Effector memory CD4-positive, alpha-beta T cell (primary cell): ENCODE results near the gene NIT2.

Experiments used
- DNase-seq, 3 donors: peaks; one replicate each; pipeline ENCODE4 v3.0.0-alpha.2; 2020
- H3K27ac ChIP-seq: 2 replicates; pipeline ENCODE4 v1.7.0; 2013; ENCODE audit warnings: mild to moderate bottlenecking, low read length, moderate library complexity; ENCODE audit not compliant: insufficient read depth, poor library complexity, severe bottlenecking
- H3K27me3 ChIP-seq: replicated peaks from 2 replicates; pipeline ENCODE4 v1.7.0; 2013; ENCODE audit warnings: mild to moderate bottlenecking, low read length; ENCODE audit not compliant: insufficient read depth, control insufficient read depth, poor library complexity, severe bottlenecking
- H3K36me3 ChIP-seq: 2 replicates; pipeline ENCODE4 v1.7.0; 2013; ENCODE audit warnings: mild to moderate bottlenecking, low read length, moderate library complexity; ENCODE audit not compliant: control insufficient read depth, insufficient read depth
- H3K4me1 ChIP-seq: 2 replicates; pipeline ENCODE4 v1.7.0; 2013; ENCODE audit warnings: low read length, mild to moderate bottlenecking; ENCODE audit not compliant: control insufficient read depth, insufficient read depth, poor library complexity, severe bottlenecking
- H3K4me3 ChIP-seq: 2 replicates; pipeline ENCODE4 v1.7.0; 2013; ENCODE audit warnings: low read length, low read depth, mild to moderate bottlenecking; ENCODE audit not compliant: insufficient read depth, poor library complexity, severe bottlenecking
- H3K9me3 ChIP-seq: 2 replicates; pipeline ENCODE4 v1.7.0; 2013; ENCODE audit warnings: mild to moderate bottlenecking, low read length, moderate library complexity; ENCODE audit not compliant: control insufficient read depth

The NIT2 gene

GRCh38 chr3:100386437-100387074, 52.0 kb downstream of the NIT2 start:
- no peaks in the 10 kb centered on the region for H3K4me1 ChIP-seq
- H3K4me3 ChIP-seq: no peak overlapping the region
- no peaks in the 10 kb centered on the region for H3K9me3 ChIP-seq
- peaks cover 26% of the 10 kb centered on the region for H3K36me3 ChIP-seq
- no peak overlapping the region for H3K27ac ChIP-seq
- no peaks in the 10 kb centered on the region for H3K27me3 ChIP-seq
- DNase-seq: no peak

GRCh38 chr3:100389025-100389424, 54.5 kb downstream of the NIT2 start:
- H3K36me3 ChIP-seq: peaks cover 25% of the 10 kb centered on the region
- no peak overlapping the region for H3K27ac ChIP-seq
- H3K4me3 ChIP-seq: no peak overlapping the region
- H3K9me3 ChIP-seq: no peaks in the 10 kb centered on the region
- no peaks in the 10 kb centered on the region for H3K27me3 ChIP-seq
- no peak for DNase-seq
- no peaks in the 10 kb centered on the region for H3K4me1 ChIP-seq

- Histone ChIP-seq H3K4me1 (peaks cover 5% of the 10 kb centered on the region), H3K36me3 (no peaks in the 10 kb centered on the region), H3K9me3 (no peaks in the 10 kb centered on the region), H3K27me3 (no peaks in the 10 kb centered on the region), H3K4me3 (no peak overlapping the region), H3K27ac (no peak overlapping the region)
- DNase-seq: no peak
Observed at GRCh38 chr3:100395679-100396431, 61.3 kb downstream of the NIT2 start.

- no peak overlapping the region for H3K4me3 ChIP-seq
- DNase-seq: no peak
- H3K27ac ChIP-seq: no peak overlapping the region
- peaks cover 5% of the 10 kb centered on the region for H3K4me1 ChIP-seq
- no peaks in the 10 kb centered on the region for H3K36me3 ChIP-seq
- H3K27me3 ChIP-seq: no peaks in the 10 kb centered on the region
- H3K9me3 ChIP-seq: no peaks in the 10 kb centered on the region
Observed at GRCh38 chr3:100396967-100397366, 62.4 kb downstream of the NIT2 start.

GRCh38 chr3:100399341-100400071, 64.9 kb downstream of the NIT2 start:
- peaks cover 5% of the 10 kb centered on the region for H3K4me1 ChIP-seq
- peak overlapping the region; percentile 94 for H3K4me3 ChIP-seq
- no peaks in the 10 kb centered on the region for H3K36me3 ChIP-seq
- H3K27me3 ChIP-seq: no peaks in the 10 kb centered on the region
- DNase-seq: no peak
- no peak overlapping the region for H3K27ac ChIP-seq
- no peaks in the 10 kb centered on the region for H3K9me3 ChIP-seq

GRCh38 chr3:100400419-100400779, 65.8 kb downstream of the NIT2 start:
- Histone ChIP-seq H3K4me3 (peak overlapping the region; percentile 94), H3K4me1 (peaks cover 5% of the 10 kb centered on the region), H3K36me3 (no peaks in the 10 kb centered on the region), H3K9me3 (no peaks in the 10 kb centered on the region), H3K27ac (peak overlapping the region; percentile 79), H3K27me3 (no peaks in the 10 kb centered on the region)
- peak; percentile 6 to 14 (median 12) for DNase-seq

- Histone ChIP-seq H3K9me3 (no peaks in the 10 kb centered on the region), H3K4me3 (peak within 1 kb of the TSS; percentile 94), H3K4me1 (peaks cover 5% of the 10 kb centered on the region), H3K27ac (peak within 1 kb of the TSS; percentile 79), H3K27me3 (no peaks in the 10 kb centered on the region), H3K36me3 (no peaks in the 10 kb centered on the region)
- peak; percentile 82 to 91 (median 89) for DNase-seq
Observed at GRCh38 chr3:100400780-100401673, 66.5 kb downstream of the NIT2 start, which contains the start of the genes LNP1 and TOMM70. Gene LNP1 (plus strand): TSS chr3:100401539. CDS start chr3:100429730, 28,191 bp downstream. Gene TOMM70 (minus strand): TSS chr3:100401089. CDS start chr3:100400949, 140 bp downstream.

GRCh38 chr3:100401674-100402041, 67.1 kb downstream of the NIT2 start:
- Histone ChIP-seq H3K27ac (peak overlapping the region; percentile 79), H3K9me3 (no peaks in the 10 kb centered on the region), H3K27me3 (no peaks in the 10 kb centered on the region), H3K4me3 (peak overlapping the region; percentile 94), H3K4me1 (peaks cover 5% of the 10 kb centered on the region), H3K36me3 (no peaks in the 10 kb centered on the region)
- peak; percentile 23 to 46 (median 37) for DNase-seq

GRCh38 chr3:100402256-100402655, 67.7 kb downstream of the NIT2 start:
- Histone ChIP-seq H3K36me3 (no peaks in the 10 kb centered on the region), H3K4me3 (peak overlapping the region; percentile 94), H3K27me3 (no peaks in the 10 kb centered on the region), H3K9me3 (no peaks in the 10 kb centered on the region), H3K27ac (peak overlapping the region; percentile 79), H3K4me1 (peaks cover 5% of the 10 kb centered on the region)
- DNase-seq: no peak
